GM18526 (cell line): ENCODE results near the gene TBPL1.

Experiments
- POLR2A ChIP-seq: IDR thresholded peaks from 3 replicates; pipeline ENCODE4 v1.6.1; 2011; ENCODE audit not compliant: insufficient read length; ENCODE audit errors: extremely low read depth

Gene TBPL1

GRCh38 chr6:133948472-133948871 is 4.6 kb upstream of the TBPL1 start:
- TF ChIP-seq POLR2A, result no peak

- TF ChIP-seq POLR2A, result no peak
Observed at GRCh38 chr6:133951227-133951626, 1.8 kb upstream of the TBPL1 start.

- TF ChIP-seq POLR2A, result peak; percentile 51
Observed at GRCh38 chr6:133951881-133952814, 876 bp upstream of the TBPL1 start.

- no peak for TF ChIP-seq POLR2A
Observed at GRCh38 chr6:133953634-133954415, 801 bp downstream of the TBPL1 start.

- TF ChIP-seq POLR2A, result no peak
Observed at GRCh38 chr6:133954657-133955576, 1.9 kb downstream of the TBPL1 start.

- TF ChIP-seq POLR2A, result no peak
Observed at GRCh38 chr6:133955582-133956415, 2.8 kb downstream of the TBPL1 start.

GRCh38 chr6:133956416-133957049 is 3.5 kb downstream of the TBPL1 start:
- no peak for TF ChIP-seq POLR2A

- no peak for TF ChIP-seq POLR2A
Observed at GRCh38 chr6:133957227-133957626, 4.2 kb downstream of the TBPL1 start.

GRCh38 chr6:133957780-133958242 is 4.8 kb downstream of the TBPL1 start:
- TF ChIP-seq POLR2A, result no peak

GRCh38 chr6:133958791-133959190 is 5.8 kb downstream of the TBPL1 start:
- TF ChIP-seq POLR2A, result no peak

- no peak for TF ChIP-seq POLR2A
Observed at GRCh38 chr6:133959667-133960368, 6.8 kb downstream of the TBPL1 start.

GRCh38 chr6:133961831-133962230 is 8.8 kb downstream of the TBPL1 start:
- TF ChIP-seq POLR2A, result no peak

GRCh38 chr6:133964052-133964451 is 11.0 kb downstream of the TBPL1 start:
- no peak for TF ChIP-seq POLR2A
